ENCODE results near the gene SYCE3. TPM values are rescaled to one million over a fixed set of nuclear protein-coding genes. Genes with fewer than 3 reads are reported as not detected.

The SYCE3 gene
- total and polyA plus RNA-seq, 2 donors (not counting 3 experiments of a cell fraction or from before 2014, with no cell fraction given), result not detected

DNA sequence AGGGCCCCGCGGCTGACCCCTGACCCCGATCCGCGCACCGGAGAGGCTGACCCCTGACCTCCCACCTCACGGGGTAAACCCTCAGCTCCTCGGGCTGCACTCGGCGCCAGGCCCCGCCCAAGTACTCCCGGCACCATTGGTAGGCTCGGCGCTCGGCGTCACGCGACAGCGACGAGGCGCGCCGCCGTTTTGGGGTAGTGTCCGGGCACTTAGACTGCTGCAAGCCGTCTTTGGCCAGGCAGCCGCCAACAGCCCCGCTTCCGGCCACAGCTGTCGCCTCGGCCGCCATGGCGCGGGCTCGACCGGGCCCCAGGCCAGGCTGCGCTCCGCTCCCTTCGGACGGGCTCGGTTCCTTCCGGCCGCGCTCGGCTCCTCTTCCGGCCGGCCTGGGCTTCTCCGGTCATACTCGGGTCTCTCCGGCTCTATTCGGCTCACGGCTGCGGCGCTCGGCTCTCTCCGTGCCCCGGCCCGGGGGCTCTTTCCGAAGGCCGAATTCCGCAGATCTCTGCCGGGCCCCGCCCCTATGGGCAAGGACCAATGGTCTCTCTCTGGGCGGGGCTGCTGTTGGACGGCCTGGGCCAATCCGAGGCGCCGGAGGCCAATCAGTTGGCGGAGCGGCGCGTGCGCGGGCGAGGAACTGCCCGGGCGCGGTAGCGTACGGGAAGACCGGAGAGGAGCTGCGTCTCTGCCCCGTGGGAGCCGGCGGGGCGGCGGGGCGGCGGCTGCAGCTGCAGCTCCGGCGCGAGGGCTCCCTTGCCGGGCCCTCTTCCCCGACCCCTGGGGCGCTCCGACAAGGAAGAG is 20.0 kb upstream of the SYCE3 start, which contains the start of gene CHKB:
CHKB (minus strand) TSS at position 357 of the 801 bp plus-strand sequence; CDS start at position 289, 68 bp downstream.
- Histone ChIP-seq H3K36me3 (ENCODE audit: control insufficient read depth in 2 of 2, extremely low read depth in 1 of 2, insufficient read depth in 2 of 2, low read length in 2 of 2) (peaks cover 0 to 7% of the 10 kb centered on the region in 2 experiments), H3K9me1 (replicated peaks; ENCODE audit: control insufficient read depth, extremely low read depth, insufficient read depth, low read length) (no peaks in the 10 kb centered on the region), H2AFZ (ENCODE audit: low read depth, low read length) (peak within 1 kb of the TSS; percentile 98), H3K79me2 (ENCODE audit: control insufficient read depth, insufficient read depth, low read length) (peaks cover 8% of the 10 kb centered on the region), H3K9ac (replicated peaks; ENCODE audit: extremely low read depth, insufficient read depth, low read length) (peak within 1 kb of the TSS; percentile 96), H3K4me3 (replicated peaks in 1 of 3; ENCODE audit: insufficient read depth in 1 of 3, low read depth in 1 of 3, low read length in 3 of 3) (peak within 1 kb of the TSS; percentile 73 to 87 (median 85)), H3K4me2 (ENCODE audit: insufficient read depth, low read length) (peak within 1 kb of the TSS; percentile 93), H3K4me1 (ENCODE audit: control insufficient read depth, extremely low read depth, insufficient read depth, low read length) (peaks cover 13% of the 10 kb centered on the region), H3K27ac (ENCODE audit: insufficient read depth, low read depth, low read length) (peak within 1 kb of the TSS; percentile 87), H3K9me3 (replicated peaks; ENCODE audit: control insufficient read depth, insufficient read depth, low read length) (no peaks in the 10 kb centered on the region), H4K20me1 (replicated peaks; ENCODE audit: control insufficient read depth, extremely low read depth, insufficient read depth, low read length) (no peaks in the 10 kb centered on the region), H3K27me3 (ENCODE audit: control insufficient read depth in 2 of 2, insufficient read depth in 2 of 2, low read length in 2 of 2) (peaks cover 0 to 2% of the 10 kb centered on the region in 2 experiments)
- peak; percentile 99 for FAIRE-seq
- TF ChIP-seq FOS (IDR thresholded peaks at IDR 0.05; ENCODE audit: borderline replicate concordance, insufficient read depth, low read length), result no peak
- peak; percentile 77 for TF ChIP-seq POLR2A (IDR thresholded peaks at IDR 0.05; ENCODE audit: low read depth, low read length)
- peak; percentile 78 for TF ChIP-seq POLR2AphosphoS5 (IDR thresholded peaks at IDR 0.05; ENCODE audit: insufficient read depth, low read depth, low read length)
- BruUV-seq (replicated peaks), result no TSS peak
- ChIA-PET POLR2A (interaction anchor here (1.6 kb wide), 1 partner anchor 57 kb away, joined by 4 read pairs; the partner anchor contains the start of gene SCO2), CTCF (interaction anchor here (1.3 to 3.5 kb wide), 3 partner anchors 17 to 57 kb away, joined by 4 to 17 read pairs (median 5); partner anchors contain the start of gene SCO2)
- peak; percentile 98 for DNase-seq (ENCODE audit: low read depth, low spot score)
- dilution Hi-C loops (cut with MboI; ENCODE audit: extremely low pct_ligation_motif_present, low sequenced_read_pairs) (no loop called here), intact Hi-C loops (cut with micrococcal nuclease) (loop anchor here (2.0 kb wide), 3 partner anchors 58 to 110 kb away; partner anchors contain the start of genes NCAPH2 and SCO2)

DNA sequence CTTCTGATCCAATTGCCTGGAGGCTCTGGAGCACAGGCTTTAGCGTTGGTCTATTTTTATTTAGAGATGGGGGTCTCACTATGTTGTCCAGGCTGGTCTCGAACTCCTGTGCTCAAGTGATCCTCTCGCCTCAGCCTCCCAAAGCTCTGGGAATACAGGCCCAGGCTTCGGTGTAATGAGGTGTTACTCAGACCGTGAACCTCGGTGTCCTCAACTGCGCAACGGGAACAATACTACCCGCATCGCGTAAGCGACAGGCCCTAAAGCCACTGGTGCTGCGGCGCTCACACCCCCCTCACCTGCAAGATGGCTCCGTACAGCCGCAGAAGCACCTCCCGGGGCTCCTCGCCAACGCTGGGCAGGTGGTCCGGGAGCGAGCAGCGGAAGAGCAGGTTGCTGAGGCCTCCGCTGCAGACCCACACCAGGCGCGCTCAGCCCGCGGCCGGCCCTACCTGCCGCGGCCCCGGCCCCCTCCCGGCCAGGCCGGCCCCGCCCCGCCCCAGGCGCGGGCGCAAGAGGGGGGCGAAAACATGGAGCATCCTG is 19.3 kb upstream of the SYCE3 start:
- POLR2A ChIA-PET, result interaction anchor here (1.6 kb wide), 1 partner anchor 56 kb away, joined by 4 read pairs; the partner anchor contains the start of gene SCO2
- peak overlapping the region; percentile 73 to 87 (median 85) for H3K4me3 ChIP-seq (replicated peaks in 1 of 3; ENCODE audit: insufficient read depth in 1 of 3, low read depth in 1 of 3, low read length in 3 of 3)
- H3K79me2 ChIP-seq (ENCODE audit: control insufficient read depth, insufficient read depth, low read length), result peaks cover 8% of the 10 kb centered on the region
- H3K9ac ChIP-seq (replicated peaks; ENCODE audit: extremely low read depth, insufficient read depth, low read length), result peak overlapping the region; percentile 96
- dilution Hi-C loops (cut with MboI; ENCODE audit: extremely low pct_ligation_motif_present, low sequenced_read_pairs), result no loop called here
- H3K9me1 ChIP-seq (replicated peaks; ENCODE audit: control insufficient read depth, extremely low read depth, insufficient read depth, low read length), result no peaks in the 10 kb centered on the region
- H3K27me3 ChIP-seq (ENCODE audit: control insufficient read depth in 2 of 2, insufficient read depth in 2 of 2, low read length in 2 of 2), result no peaks in the 10 kb centered on the region
- FAIRE-seq, result peak; percentile 59
- H3K9me3 ChIP-seq (replicated peaks; ENCODE audit: control insufficient read depth, insufficient read depth, low read length), result no peaks in the 10 kb centered on the region
- TF ChIP-seq POLR2A (IDR thresholded peaks at IDR 0.05; ENCODE audit: low read depth, low read length) (no peak), GATA2 (IDR thresholded peaks at IDR 0.05; ENCODE audit: insufficient read depth, insufficient read length, low read depth, low read length) (no peak), EZH2 (IDR thresholded peaks at IDR 0.05; ENCODE audit: borderline replicate concordance, low read depth, low read length, severe bottlenecking) (no peak), MYC (IDR thresholded peaks at IDR 0.05; ENCODE audit: low read depth, low read length) (no peak), JUN (IDR thresholded peaks at IDR 0.05; ENCODE audit: borderline replicate concordance, insufficient read depth, insufficient read length, low read depth) (no peak), FOS (IDR thresholded peaks at IDR 0.05; ENCODE audit: borderline replicate concordance, insufficient read depth, low read length) (no peak)
- TF ChIP-seq, protein P1, sequence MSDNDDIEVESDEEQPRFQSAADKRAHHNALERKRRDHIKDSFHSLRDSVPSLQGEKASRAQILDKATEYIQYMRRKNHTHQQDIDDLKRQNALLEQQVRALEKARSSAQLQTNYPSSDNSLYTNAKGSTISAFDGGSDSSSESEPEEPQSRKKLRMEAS (IDR thresholded peaks at IDR 0.05; ENCODE audit: insufficient read depth, insufficient read length), result no peak
- TF ChIP-seq, protein P2, sequence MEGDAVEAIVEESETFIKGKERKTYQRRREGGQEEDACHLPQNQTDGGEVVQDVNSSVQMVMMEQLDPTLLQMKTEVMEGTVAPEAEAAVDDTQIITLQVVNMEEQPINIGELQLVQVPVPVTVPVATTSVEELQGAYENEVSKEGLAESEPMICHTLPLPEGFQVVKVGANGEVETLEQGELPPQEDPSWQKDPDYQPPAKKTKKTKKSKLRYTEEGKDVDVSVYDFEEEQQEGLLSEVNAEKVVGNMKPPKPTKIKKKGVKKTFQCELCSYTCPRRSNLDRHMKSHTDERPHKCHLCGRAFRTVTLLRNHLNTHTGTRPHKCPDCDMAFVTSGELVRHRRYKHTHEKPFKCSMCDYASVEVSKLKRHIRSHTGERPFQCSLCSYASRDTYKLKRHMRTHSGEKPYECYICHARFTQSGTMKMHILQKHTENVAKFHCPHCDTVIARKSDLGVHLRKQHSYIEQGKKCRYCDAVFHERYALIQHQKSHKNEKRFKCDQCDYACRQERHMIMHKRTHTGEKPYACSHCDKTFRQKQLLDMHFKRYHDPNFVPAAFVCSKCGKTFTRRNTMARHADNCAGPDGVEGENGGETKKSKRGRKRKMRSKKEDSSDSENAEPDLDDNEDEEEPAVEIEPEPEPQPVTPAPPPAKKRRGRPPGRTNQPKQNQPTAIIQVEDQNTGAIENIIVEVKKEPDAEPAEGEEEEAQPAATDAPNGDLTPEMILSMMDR (IDR thresholded peaks at IDR 0.05; ENCODE audit: extremely low read depth in 1 of 2, insufficient read depth in 1 of 2, low read depth in 1 of 2, low read length in 2 of 2), result no peak
- no peaks in the 10 kb centered on the region for H4K20me1 ChIP-seq (replicated peaks; ENCODE audit: control insufficient read depth, extremely low read depth, insufficient read depth, low read length)
- peaks cover 0 to 7% of the 10 kb centered on the region in 2 experiments for H3K36me3 ChIP-seq (ENCODE audit: control insufficient read depth in 2 of 2, extremely low read depth in 1 of 2, insufficient read depth in 2 of 2, low read length in 2 of 2)
- CTCF ChIA-PET, result interaction anchor here (1.3 to 3.5 kb wide), 3 partner anchors 16 to 56 kb away, joined by 4 to 17 read pairs (median 5); partner anchors contain the start of gene SCO2
- BruUV-seq (replicated peaks), result no TSS peak
- peak overlapping the region; percentile 87 for H3K27ac ChIP-seq (ENCODE audit: insufficient read depth, low read depth, low read length)
- peak overlapping the region; percentile 66 for H3K4me2 ChIP-seq (ENCODE audit: insufficient read depth, low read length)
- H2AFZ ChIP-seq (ENCODE audit: low read depth, low read length), result peak overlapping the region; percentile 98
- H3K4me1 ChIP-seq (ENCODE audit: control insufficient read depth, extremely low read depth, insufficient read depth, low read length), result peaks cover 13% of the 10 kb centered on the region
- intact Hi-C loops (cut with micrococcal nuclease), result loop anchor here (2.0 kb wide), 3 partner anchors 57 to 111 kb away; partner anchors contain the start of genes NCAPH2 and SCO2
- DNase-seq (ENCODE audit: low read depth, low spot score), result no peak
